GM23248 (cell line): ENCODE measurements around the gene PAX6.

Experiments
- EZH2 ChIP-seq: fragments of 200-600 bp; sonication (generic); IDR thresholded peaks from 2 replicates; pipeline ENCODE4 v1.6.1; 2018; ENCODE audit warnings: antibody characterized with exemption, mild to moderate bottlenecking; ENCODE audit not compliant: insufficient read depth, poor library complexity, severe bottlenecking
- EZH2phosphoT487 ChIP-seq: fragments of 200-600 bp; sonication (generic); IDR thresholded peaks from 2 replicates; pipeline ENCODE4 v1.6.1; 2018; ENCODE audit warnings: antibody characterized with exemption, moderate library complexity, mild to moderate bottlenecking, low read depth; ENCODE audit not compliant: insufficient read depth

DNA sequence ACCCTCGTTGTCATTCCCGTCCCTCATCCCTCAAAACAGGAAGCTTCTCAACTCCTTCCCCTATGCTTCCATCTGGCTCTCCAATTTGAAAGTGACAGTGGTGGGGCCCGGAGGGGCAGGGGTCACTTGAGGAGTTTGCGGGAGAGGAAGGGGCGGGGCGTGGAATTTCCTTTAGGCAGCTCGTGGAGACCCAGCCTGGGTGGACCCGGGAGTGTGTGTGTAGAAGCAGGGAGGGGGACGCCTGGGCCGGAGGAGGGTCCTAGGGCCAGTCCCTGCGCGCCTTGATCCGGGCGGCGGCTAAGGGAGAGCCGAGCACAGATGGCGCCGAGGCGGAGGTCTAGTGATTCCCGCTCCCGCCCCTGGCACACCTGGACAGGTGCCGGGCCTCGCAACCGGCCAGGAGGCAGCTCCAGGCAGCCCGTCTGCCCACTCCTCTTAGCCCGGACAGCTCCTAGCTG, 7.8 kb upstream of the PAX6 start:
- peak; percentile 10 for TF ChIP-seq EZH2
- no peak for TF ChIP-seq EZH2phosphoT487
